Esophagus muscularis mucosa (tissue), 3 donors: ENCODE measurements around the gene TIMM29.

ENCODE experiments used
- POLR2A ChIP-seq: fragments of 450-650 bp; IDR thresholded peaks from one replicate; pipeline ENCODE4 v1.6.1; 2017; ENCODE audit warnings: antibody characterized with exemption, moderate library complexity, mild to moderate bottlenecking, low read depth
- POLR2AphosphoS5 ChIP-seq, 2 donors: sonication (generic); formaldehyde crosslinking; IDR thresholded peaks; one replicate each; pipeline ENCODE4 v1.6.1; 2017; ENCODE audit warnings: antibody characterized with exemption in 2 of 2
- TF ChIP-seq, protein P1 (sequence below), 3 experiments: fragments of 200-600 bp in 2 of 3; fragments of 450-650 bp in 1 of 3; sonication (generic) in 2 of 3; IDR thresholded peaks; one replicate each; pipeline ENCODE4 v1.5.1; 2017 to 2019; ENCODE audit warnings: antibody characterized with exemption in 3 of 3, mild to moderate bottlenecking in 2 of 3, moderate library complexity in 1 of 3

DNA sequence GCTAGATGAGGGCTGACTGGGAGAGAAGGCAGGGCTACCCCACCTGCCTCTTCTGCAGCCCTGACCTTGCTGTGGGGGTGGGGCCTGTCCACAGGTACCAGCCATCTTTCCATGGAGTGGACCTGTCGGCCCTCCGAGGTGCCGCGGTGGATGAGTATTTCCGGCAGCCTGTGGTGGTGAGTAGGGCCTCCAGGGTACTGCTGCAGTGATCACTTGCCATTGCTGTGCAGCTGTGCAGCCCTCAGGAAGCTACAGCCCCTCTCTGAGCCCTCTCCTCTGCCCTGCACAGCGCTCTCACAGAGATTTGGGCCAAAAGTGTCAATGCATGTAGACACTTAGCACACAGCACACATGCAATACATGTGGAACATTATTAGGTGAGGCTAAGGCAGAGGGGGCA is 12.0 kb upstream of the TIMM29 start:
- TF ChIP-seq, protein P1, sequence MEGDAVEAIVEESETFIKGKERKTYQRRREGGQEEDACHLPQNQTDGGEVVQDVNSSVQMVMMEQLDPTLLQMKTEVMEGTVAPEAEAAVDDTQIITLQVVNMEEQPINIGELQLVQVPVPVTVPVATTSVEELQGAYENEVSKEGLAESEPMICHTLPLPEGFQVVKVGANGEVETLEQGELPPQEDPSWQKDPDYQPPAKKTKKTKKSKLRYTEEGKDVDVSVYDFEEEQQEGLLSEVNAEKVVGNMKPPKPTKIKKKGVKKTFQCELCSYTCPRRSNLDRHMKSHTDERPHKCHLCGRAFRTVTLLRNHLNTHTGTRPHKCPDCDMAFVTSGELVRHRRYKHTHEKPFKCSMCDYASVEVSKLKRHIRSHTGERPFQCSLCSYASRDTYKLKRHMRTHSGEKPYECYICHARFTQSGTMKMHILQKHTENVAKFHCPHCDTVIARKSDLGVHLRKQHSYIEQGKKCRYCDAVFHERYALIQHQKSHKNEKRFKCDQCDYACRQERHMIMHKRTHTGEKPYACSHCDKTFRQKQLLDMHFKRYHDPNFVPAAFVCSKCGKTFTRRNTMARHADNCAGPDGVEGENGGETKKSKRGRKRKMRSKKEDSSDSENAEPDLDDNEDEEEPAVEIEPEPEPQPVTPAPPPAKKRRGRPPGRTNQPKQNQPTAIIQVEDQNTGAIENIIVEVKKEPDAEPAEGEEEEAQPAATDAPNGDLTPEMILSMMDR (IDR thresholded peaks at IDR 0.05) = no peak
- TF ChIP-seq POLR2A (no peak), POLR2AphosphoS5 (IDR thresholded peaks at IDR 0.05) (no peak)
